Measurements from ENCODE around the gene SEH1L. TPM values are rescaled to one million over a fixed set of nuclear protein-coding genes. Genes with fewer than 3 reads are reported as not detected.

The SEH1L gene
- total RNA-seq, 2 experiments from 2014 or later: 100 to 107 TPM

DNA sequence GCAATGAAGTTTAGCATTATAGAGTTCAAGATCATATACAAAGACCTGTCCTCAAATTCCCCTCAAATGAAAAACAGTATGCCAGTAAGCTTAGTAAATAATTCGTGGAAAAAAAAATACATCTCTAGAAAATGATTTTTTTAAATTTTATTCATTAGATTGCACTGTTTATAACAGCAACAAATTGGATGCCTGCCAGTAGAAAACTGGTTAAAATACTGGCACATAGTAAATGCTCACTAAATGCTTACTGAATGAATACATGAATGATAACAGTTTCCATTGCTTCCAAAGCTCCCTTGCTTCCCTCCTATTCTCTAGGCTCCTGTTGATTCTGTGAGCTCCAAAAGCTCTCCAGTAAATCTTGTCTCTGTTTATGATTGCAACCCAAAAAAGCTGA lies 25.5 kb upstream of the SEH1L start:
- H3K27ac Mint-ChIP-seq: no peak overlapping the region
- no peak overlapping the region for H3K4me3 Mint-ChIP-seq
- intact Hi-C loops (cut with DNase I, micrococcal nuclease): no loop called here
- H3K4me1 Mint-ChIP-seq: peaks cover 8% of the 10 kb centered on the region
- ChIA-PET POLR2A (no interaction called here), CTCF (interaction anchor here (1.2 to 3.5 kb wide), 7 partner anchors 12 to 530 kb away, joined by 3 to 20 read pairs (median 6); no protein-coding TSS in a partner anchor)
- no peaks in the 10 kb centered on the region for H3K27me3 Mint-ChIP-seq
- DNase-seq (no peak), ATAC-seq (no peak)
- no peaks in the 10 kb centered on the region for H3K9me3 Mint-ChIP-seq (ENCODE audit: low read depth)
- no peaks in the 10 kb centered on the region for H3K36me3 Mint-ChIP-seq (ENCODE audit: low read depth)

DNA sequence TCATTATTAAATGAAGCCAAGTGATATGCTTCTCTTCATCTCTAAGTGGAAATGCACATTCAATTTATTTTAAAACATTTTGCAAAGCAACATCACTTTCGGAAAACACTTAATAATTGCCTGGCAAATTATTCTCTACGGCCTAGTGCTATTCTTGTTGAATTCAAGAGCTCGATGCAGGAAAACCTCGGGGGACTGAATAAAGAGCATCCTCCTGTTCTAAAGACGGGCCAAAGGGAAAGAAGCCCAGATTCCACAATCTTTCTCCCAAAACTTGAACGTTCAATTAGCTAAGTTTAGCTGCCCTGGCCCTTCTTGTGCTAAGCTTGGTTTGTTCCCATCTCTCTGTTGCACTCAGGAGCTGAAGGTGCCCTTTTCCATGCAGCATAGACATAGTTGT lies 23.2 kb upstream of the SEH1L start:
- ChIA-PET CTCF (interaction anchor here (0.9 to 3.5 kb wide), 3 partner anchors 9 to 101 kb away, joined by 4 to 20 read pairs (median 4); no protein-coding TSS in a partner anchor), POLR2A (no interaction called here)
- DNase-seq (no peak), ATAC-seq (no peak)
- Mint-ChIP-seq H3K9me3 (ENCODE audit: low read depth) (no peaks in the 10 kb centered on the region), H3K4me3 (no peak overlapping the region), H3K27me3 (no peaks in the 10 kb centered on the region), H3K27ac (no peak overlapping the region), H3K4me1 (peaks cover 8% of the 10 kb centered on the region), H3K36me3 (ENCODE audit: low read depth) (no peaks in the 10 kb centered on the region)
- intact Hi-C loops (cut with DNase I, micrococcal nuclease): no loop called here

DNA sequence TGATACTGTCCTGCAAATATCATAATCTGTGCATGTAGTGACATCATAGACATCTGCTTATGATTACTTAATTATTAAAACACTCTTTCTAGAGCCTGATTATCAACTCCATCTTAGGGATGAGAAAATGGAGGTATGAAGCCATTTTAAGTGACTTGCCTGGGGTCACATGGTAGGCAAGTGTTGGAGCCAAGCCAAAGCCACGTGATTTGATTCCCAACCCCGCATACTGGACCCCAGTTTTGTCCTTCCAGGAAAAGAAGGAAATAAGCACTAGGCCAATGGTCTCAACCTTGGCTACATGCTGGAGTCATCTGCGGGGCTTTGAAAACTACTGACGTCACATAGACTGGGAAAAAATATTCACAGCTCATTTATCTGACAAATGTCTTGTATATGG lies 19.6 kb upstream of the SEH1L start:
- Mint-ChIP-seq H3K27ac (no peak overlapping the region), H3K36me3 (ENCODE audit: low read depth) (no peaks in the 10 kb centered on the region), H3K27me3 (no peaks in the 10 kb centered on the region), H3K4me3 (no peak overlapping the region), H3K9me3 (ENCODE audit: low read depth) (no peaks in the 10 kb centered on the region), H3K4me1 (no peaks in the 10 kb centered on the region)
- intact Hi-C loops (cut with DNase I, micrococcal nuclease): no loop called here
- ATAC-seq (no peak), DNase-seq (no peak)
- ChIA-PET CTCF (no interaction called here), POLR2A (no interaction called here)

DNA sequence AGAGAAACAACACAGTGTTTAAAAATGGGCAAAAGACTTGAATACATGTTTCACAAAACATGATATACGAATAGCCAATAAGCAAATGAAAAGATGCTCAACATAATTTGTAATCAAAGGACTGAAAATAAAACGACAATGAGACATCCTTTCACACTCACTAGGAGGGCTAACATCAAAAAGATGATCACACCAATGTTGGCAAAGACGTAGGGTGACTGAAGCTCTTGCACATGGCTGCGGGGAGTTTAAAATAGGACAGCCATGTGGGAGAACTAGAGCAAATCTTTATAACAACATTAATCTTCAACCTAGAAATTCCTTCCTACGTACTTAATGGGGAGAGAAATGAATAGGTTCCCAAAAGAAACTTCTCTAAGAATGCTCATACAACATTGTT lies 19.2 kb upstream of the SEH1L start:
- Mint-ChIP-seq H3K27ac (no peak overlapping the region), H3K27me3 (no peaks in the 10 kb centered on the region), H3K4me1 (no peaks in the 10 kb centered on the region), H3K9me3 (ENCODE audit: low read depth) (no peaks in the 10 kb centered on the region), H3K36me3 (ENCODE audit: low read depth) (no peaks in the 10 kb centered on the region), H3K4me3 (no peak overlapping the region)
- intact Hi-C loops (cut with DNase I, micrococcal nuclease): no loop called here
- ATAC-seq (no peak), DNase-seq (no peak)
- ChIA-PET CTCF (no interaction called here), POLR2A (no interaction called here)

DNA sequence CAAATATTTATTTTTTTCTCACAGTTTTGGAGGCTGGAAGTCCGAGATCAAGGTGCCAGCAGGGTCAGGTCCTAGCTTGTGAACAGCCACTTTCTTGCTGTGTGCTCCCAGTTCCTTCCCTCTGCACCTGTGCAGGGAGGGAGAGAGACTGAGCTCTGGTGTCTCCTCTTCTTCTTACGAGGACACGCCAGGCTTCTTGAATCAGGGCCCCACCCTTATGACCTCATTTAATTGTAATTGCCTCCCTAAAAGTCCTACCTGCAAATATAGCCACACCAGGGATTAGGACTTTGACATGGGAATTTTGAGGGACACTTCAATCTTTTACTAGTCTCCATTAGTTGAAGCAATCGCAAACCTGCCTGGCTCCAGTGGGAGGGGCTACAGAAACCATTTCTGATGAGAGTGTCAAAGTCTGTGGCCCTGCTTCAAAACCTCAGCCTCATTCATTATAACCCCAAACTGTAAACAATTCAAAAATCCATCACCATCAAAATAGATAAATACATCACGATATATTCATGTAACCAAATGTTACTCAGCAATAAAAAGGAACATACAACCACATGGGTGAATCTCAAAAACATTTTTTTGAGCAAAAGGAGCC lies 18.2 kb upstream of the SEH1L start:
- Mint-ChIP-seq H3K27ac (no peak overlapping the region), H3K4me1 (peaks cover 1% of the 10 kb centered on the region), H3K9me3 (ENCODE audit: low read depth) (no peaks in the 10 kb centered on the region), H3K36me3 (ENCODE audit: low read depth) (no peaks in the 10 kb centered on the region), H3K27me3 (no peaks in the 10 kb centered on the region), H3K4me3 (no peak overlapping the region)
- DNase-seq: no peak
- ChIA-PET CTCF (no interaction called here), POLR2A (no interaction called here)
- intact Hi-C loops (cut with DNase I, micrococcal nuclease): loop anchor here in 1 of 2 experiments (5.0 to 10.0 kb wide), 2 partner anchors 37 to 535 kb away; no protein-coding TSS in a partner anchor
- ATAC-seq: no peak

DNA sequence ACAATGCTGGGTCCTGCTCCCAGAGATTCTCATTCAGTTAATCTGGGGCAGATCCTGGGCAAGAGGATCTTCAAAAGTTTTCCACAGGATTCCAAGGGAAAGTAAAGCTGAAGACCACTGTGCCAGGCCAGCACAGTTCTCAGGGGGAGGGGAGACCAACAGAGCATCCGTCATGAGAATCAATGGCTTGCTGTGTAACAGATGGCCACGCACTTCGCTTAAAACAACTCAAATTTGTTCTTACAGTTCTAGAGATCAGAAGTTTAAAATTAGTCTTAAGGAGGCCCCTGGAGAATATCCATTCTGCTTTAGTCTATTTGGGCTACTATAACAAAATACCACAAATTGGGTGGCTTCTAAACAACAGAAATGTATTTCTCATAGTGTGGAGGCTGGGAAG lies 17.4 kb upstream of the SEH1L start:
- Mint-ChIP-seq H3K9me3 (ENCODE audit: low read depth) (no peaks in the 10 kb centered on the region), H3K4me3 (no peak overlapping the region), H3K36me3 (ENCODE audit: low read depth) (no peaks in the 10 kb centered on the region), H3K27ac (peak overlapping the region; percentile 1), H3K27me3 (no peaks in the 10 kb centered on the region), H3K4me1 (peaks cover 2% of the 10 kb centered on the region)
- ATAC-seq: no peak
- intact Hi-C loops (cut with DNase I, micrococcal nuclease): loop anchor here in 1 of 2 experiments (5.0 to 10.0 kb wide), 2 partner anchors 38 to 536 kb away; no protein-coding TSS in a partner anchor
- POLR2A ChIA-PET: no interaction called here
- DNase-seq: no peak
- CTCF ChIA-PET: no interaction called here

DNA sequence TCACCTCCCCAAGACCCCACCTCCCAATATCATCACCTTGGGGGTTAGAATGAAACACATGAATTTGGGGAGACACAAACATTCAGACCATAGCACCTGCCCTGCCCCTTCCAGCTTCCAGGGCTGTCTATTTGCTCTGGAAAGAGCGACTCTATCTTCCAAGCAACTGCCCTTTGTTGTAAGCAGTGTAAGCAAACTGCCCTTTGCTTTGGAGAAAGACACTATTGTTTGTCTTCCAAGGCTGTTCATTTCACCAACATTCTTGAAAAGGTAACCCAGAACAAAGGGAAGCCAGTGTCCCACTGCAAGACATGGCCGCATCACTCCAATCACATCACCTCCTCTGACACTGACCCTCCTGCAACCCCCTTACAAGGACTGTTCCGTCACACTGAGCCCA lies 16.9 kb upstream of the SEH1L start:
- POLR2A ChIA-PET: no interaction called here
- Mint-ChIP-seq H3K27me3 (no peaks in the 10 kb centered on the region), H3K36me3 (ENCODE audit: low read depth) (no peaks in the 10 kb centered on the region), H3K27ac (no peak overlapping the region), H3K9me3 (ENCODE audit: low read depth) (no peaks in the 10 kb centered on the region), H3K4me1 (peaks cover 2% of the 10 kb centered on the region), H3K4me3 (no peak overlapping the region)
- no peak for ATAC-seq
- no peak for DNase-seq
- CTCF ChIA-PET: no interaction called here
- intact Hi-C loops (cut with DNase I, micrococcal nuclease): loop anchor here in 1 of 2 experiments (5.0 to 10.0 kb wide), 2 partner anchors 39 to 536 kb away; no protein-coding TSS in a partner anchor

DNA sequence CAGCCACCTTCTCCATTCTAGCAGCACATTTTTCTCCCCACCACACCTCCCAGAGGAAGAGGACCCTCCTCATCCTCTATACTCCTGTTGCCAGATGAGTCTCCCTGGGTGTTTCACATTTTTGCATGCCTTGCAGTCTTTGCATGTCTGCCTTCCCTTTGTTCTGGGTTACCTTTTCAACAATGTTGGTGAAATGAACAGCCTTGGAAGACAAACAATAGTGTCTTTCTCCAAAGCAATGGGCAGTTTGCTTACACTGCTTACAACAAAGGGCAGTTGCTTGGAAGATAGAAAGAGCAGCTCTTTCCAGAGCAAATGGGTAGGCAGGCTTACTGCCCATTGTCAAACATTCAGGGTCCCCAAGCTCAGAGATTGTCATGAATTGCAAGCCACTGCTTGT lies 14.5 kb upstream of the SEH1L start:
- intact Hi-C loops (cut with DNase I, micrococcal nuclease): loop anchor here in 1 of 2 experiments (5.0 to 10.0 kb wide), 2 partner anchors 41 to 539 kb away; no protein-coding TSS in a partner anchor
- Mint-ChIP-seq H3K36me3 (ENCODE audit: low read depth) (no peaks in the 10 kb centered on the region), H3K27me3 (no peaks in the 10 kb centered on the region), H3K27ac (no peak overlapping the region), H3K9me3 (ENCODE audit: low read depth) (no peaks in the 10 kb centered on the region), H3K4me1 (peaks cover 2% of the 10 kb centered on the region), H3K4me3 (no peak overlapping the region)
- POLR2A ChIA-PET: no interaction called here
- CTCF ChIA-PET: interaction anchor here (0.6 to 4.2 kb wide), 9 partner anchors 10 to 243 kb away, joined by 3 to 144 read pairs (median 10); no protein-coding TSS in a partner anchor
- no peak for DNase-seq
- ATAC-seq: no peak

DNA sequence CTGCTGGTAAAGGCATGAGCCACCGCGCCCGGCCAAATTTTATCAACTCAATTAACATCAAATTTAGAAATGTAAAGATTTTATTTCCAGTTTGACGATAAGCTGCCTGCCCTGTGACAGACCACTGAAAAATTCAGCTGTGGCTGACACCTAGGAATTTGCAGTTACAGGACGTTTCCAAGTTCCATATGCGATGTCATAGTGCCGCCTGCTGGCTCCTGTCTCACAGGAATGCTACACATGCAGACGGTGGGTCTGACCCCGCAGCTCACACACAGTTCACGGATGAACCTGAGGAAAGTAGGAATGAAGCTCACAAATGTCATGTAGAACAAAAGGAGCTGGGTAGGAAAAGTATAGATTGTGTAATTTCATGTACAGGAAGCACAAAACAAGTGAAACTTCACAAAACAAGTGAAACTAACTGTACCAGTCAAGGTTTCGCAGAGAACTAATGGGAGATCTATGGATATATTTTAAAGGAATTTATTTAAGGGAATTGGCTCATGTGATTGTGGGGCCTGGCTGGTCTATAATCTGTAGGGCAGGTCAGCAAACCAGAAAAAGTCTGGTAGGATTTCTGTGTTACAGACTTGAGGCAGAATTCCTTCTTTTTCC lies 13.2 kb upstream of the SEH1L start:
- no peaks in the 10 kb centered on the region for H3K27me3 Mint-ChIP-seq
- peak; percentile 91 for ATAC-seq
- POLR2A ChIA-PET: interaction anchor here (0.6 kb wide), 1 partner anchor 56 kb away, joined by 3 read pairs; no protein-coding TSS in a partner anchor
- peak; percentile 87 for DNase-seq
- H3K4me3 Mint-ChIP-seq: no peak overlapping the region
- peaks cover 2% of the 10 kb centered on the region for H3K4me1 Mint-ChIP-seq
- CTCF ChIA-PET: interaction anchor here (0.6 to 4.2 kb wide), 32 partner anchors 10 to 567 kb away, joined by 3 to 144 read pairs (median 4); partner anchors contain the start of gene PTPN2
- H3K27ac Mint-ChIP-seq: no peak overlapping the region
- H3K36me3 Mint-ChIP-seq (ENCODE audit: low read depth): no peaks in the 10 kb centered on the region
- no peaks in the 10 kb centered on the region for H3K9me3 Mint-ChIP-seq (ENCODE audit: low read depth)
- intact Hi-C loops (cut with DNase I, micrococcal nuclease): loop anchor here (1.0 to 10.0 kb wide), 6 partner anchors 42 to 543 kb away; no protein-coding TSS in a partner anchor

DNA sequence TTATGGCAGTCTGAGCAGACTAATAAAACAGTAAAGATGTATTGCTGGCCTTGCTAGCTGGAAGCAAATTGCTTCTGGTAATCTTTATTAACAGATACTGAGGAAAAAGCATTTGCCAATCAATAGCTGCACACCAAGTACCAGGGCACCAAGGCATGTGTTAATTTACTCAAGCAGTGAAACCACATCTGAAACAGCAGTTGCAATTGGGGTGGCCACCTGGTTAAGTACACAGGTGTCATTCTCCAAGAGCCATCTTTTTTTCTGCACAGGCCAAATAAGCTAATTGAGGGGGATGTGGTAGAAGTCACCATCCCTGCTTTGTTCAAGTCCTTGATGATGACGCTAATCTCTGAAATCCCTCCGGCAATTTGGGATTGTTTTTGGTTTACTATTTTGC lies 8.6 kb upstream of the SEH1L start:
- H3K4me1 Mint-ChIP-seq: peaks cover 2% of the 10 kb centered on the region
- no peak overlapping the region for H3K27ac Mint-ChIP-seq
- ATAC-seq: no peak
- no peak overlapping the region for H3K4me3 Mint-ChIP-seq
- ChIA-PET CTCF (interaction anchor here (1.0 kb wide), 1 partner anchor 212 kb away, joined by 3 read pairs; no protein-coding TSS in a partner anchor), POLR2A (no interaction called here)
- H3K36me3 Mint-ChIP-seq (ENCODE audit: low read depth): no peaks in the 10 kb centered on the region
- H3K9me3 Mint-ChIP-seq (ENCODE audit: low read depth): no peaks in the 10 kb centered on the region
- H3K27me3 Mint-ChIP-seq: no peaks in the 10 kb centered on the region
- DNase-seq: no peak
- intact Hi-C loops (cut with DNase I, micrococcal nuclease): loop anchor here in 1 of 2 experiments (10.0 kb wide), 1 partner anchor 544 kb away; no protein-coding TSS in a partner anchor

DNA sequence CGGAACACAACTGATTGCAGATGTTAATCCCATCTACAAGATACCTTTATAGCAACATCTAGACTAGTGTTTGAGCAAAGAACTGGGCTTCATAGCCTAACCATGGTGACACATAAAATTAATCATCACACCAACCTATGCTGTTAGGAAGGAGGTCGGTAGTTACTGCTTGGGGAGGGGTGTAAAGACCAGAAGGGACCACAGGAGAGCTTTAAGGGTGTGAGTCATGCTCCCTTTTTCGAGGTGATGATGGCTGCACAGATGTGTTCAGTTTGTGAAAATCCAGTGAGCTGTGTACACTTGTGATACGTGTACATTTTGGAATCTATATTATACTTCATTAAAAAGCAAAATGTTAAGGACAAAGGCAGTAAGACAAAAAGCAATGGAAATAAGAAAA lies 4.6 kb upstream of the SEH1L start:
- H3K4me3 Mint-ChIP-seq: no peak overlapping the region
- H3K36me3 Mint-ChIP-seq (ENCODE audit: low read depth): no peaks in the 10 kb centered on the region
- no peak overlapping the region for H3K27ac Mint-ChIP-seq
- ATAC-seq (no peak), DNase-seq (no peak)
- H3K9me3 Mint-ChIP-seq (ENCODE audit: low read depth): no peaks in the 10 kb centered on the region
- ChIA-PET CTCF (interaction anchor here (1.2 to 3.7 kb wide), 2 partner anchors 9 to 22 kb away, joined by 6 to 23 read pairs; no protein-coding TSS in a partner anchor), POLR2A (interaction anchor here (1.4 kb wide), 1 partner anchor 48 kb away, joined by 3 read pairs; the partner anchor contains the start of gene CEP192)
- H3K4me1 Mint-ChIP-seq: peaks cover 10% of the 10 kb centered on the region
- intact Hi-C loops (cut with DNase I, micrococcal nuclease): no loop called here
- H3K27me3 Mint-ChIP-seq: no peaks in the 10 kb centered on the region

All from activated CD4-positive, alpha-beta T cell treated with anti-CD3 and anti-CD28 coated beads for 36 hours (primary cell).